KMS-11 (cell line): ENCODE measurements around the gene FOXF1.

Experiments used
- H2AFZ ChIP-seq: fragments of 200-600 bp; sonication (generic); 2 replicates; pipeline ENCODE4 v1.6.1; 2016; ENCODE audit warnings: antibody characterized with exemption, mixed run types, low read depth
- H3K27ac ChIP-seq: fragments of 200-600 bp; sonication (generic); 2 replicates; pipeline ENCODE4 v1.6.1; 2016; ENCODE audit warnings: mild to moderate bottlenecking, mixed run types
- H3K27me3 ChIP-seq: fragments of 200-600 bp; sonication (generic); 2 replicates; pipeline ENCODE4 v1.6.1; 2017; ENCODE audit warnings: mild to moderate bottlenecking, low read depth, mixed run types, moderate library complexity; ENCODE audit not compliant: insufficient read depth
- H3K36me3 ChIP-seq: fragments of 200-600 bp; sonication (generic); 2 replicates; pipeline ENCODE4 v1.6.1; 2017; ENCODE audit warnings: mild to moderate bottlenecking, mixed run types; ENCODE audit not compliant: insufficient read depth
- H3K4me1 ChIP-seq: fragments of 200-600 bp; sonication (generic); 2 replicates; pipeline ENCODE4 v1.6.1; 2016; ENCODE audit warnings: mild to moderate bottlenecking, low read depth, mixed run types; ENCODE audit not compliant: poor library complexity, severe bottlenecking
- H3K4me2 ChIP-seq: fragments of 200-600 bp; sonication (generic); 2 replicates; pipeline ENCODE4 v1.7.0; 2016; ENCODE audit warnings: mild to moderate bottlenecking, mixed run types
- H3K4me3 ChIP-seq: fragments of 200-600 bp; sonication (generic); IDR thresholded peaks from 2 replicates; pipeline ENCODE4 v1.6.1; 2017; ENCODE audit warnings: low read depth, low read length, mixed read lengths; ENCODE audit not compliant: insufficient read depth
- H3K79me2 ChIP-seq: fragments of 200-600 bp; sonication (generic); 2 replicates; pipeline ENCODE4 v1.6.1; 2016; ENCODE audit warnings: low read depth, mixed run types; ENCODE audit not compliant: insufficient read depth
- H3K9ac ChIP-seq: fragments of 200-600 bp; sonication (generic); 2 replicates; pipeline ENCODE4 v1.6.1; 2016; ENCODE audit warnings: mild to moderate bottlenecking, mixed run types
- H4K20me1 ChIP-seq: fragments of 200-600 bp; sonication (generic); 2 replicates; pipeline ENCODE4 v1.6.1; 2016; ENCODE audit warnings: mild to moderate bottlenecking, mixed run types; ENCODE audit not compliant: insufficient read depth
- CTCF ChIP-seq: fragments of 200-600 bp; sonication (generic); conservative IDR thresholded peaks from 2 replicates; pipeline ENCODE4 v1.6.1; 2017; ENCODE audit warnings: low read depth, mild to moderate bottlenecking, antibody characterized with exemption, low read length, moderate library complexity, mixed read lengths

The FOXF1 gene

DNA sequence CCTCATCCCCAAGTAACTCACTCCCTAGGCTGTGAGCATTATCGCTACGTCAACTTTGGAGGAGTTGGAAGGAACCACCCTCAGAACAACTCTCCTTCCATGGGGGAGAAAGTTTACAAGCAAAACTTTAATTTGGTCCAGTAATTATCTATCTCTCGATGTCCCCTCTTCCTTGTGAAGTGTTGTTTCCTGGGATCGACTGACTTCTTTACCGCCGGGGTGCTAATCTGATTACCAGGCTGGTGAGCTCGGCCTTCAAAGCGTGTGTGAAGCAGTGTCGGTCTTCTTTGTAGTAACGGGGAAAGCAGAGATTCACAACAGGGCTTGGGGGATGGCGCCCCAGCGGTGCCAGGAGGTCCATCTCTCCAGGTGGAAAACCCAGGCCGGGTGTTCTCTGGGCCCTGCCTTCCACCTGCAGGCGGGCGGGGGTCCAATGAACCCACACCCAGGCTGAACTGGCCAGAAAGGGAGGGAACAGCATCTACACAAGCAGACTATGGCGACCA lies 14.5 kb upstream of the FOXF1 start:
- Histone ChIP-seq H3K4me2 (no peak overlapping the region), H3K4me3 (no peak overlapping the region), H3K4me1 (no peaks in the 10 kb centered on the region), H3K79me2 (no peaks in the 10 kb centered on the region), H3K9ac (no peak overlapping the region), H3K27me3 (peaks cover 59% of the 10 kb centered on the region), H4K20me1 (no peaks in the 10 kb centered on the region), H3K27ac (no peak overlapping the region), H3K36me3 (no peaks in the 10 kb centered on the region), H2AFZ (no peak overlapping the region)
- TF ChIP-seq CTCF = no peak

DNA sequence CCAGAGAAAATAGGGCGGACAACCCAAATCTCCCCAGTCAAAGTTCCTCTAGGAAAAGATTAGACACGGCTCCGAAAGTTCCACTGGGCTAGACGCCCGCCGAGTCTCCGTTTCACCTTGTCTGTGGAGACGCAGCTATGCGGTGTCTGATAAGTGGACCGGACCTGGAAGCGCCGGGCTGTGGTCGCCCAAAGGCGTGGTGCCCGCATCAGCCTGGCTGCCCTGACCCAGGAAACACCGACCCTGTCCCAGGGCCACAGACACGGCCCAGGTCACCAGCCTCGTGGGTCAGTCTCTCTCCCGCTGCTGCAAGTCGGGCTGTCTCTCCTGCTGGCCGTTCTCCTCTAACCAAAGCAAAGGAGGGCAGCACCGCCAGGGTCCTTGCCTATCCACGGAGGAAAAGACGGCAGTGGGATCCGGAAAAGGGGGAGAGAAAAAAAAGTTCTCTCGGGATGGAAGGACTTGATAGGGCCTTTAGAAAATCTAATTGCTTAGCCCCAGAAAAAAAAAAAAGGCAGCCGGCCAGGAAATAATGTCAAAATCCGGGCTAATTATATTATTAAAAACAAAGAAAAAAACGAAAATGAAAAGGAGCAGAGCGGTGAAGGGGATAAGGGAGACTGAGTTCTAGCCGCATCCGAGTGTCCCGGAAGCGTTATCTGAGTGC lies 13.9 kb upstream of the FOXF1 start:
- Histone ChIP-seq H3K27me3 (peaks cover 56% of the 10 kb centered on the region), H4K20me1 (no peaks in the 10 kb centered on the region), H2AFZ (no peak overlapping the region), H3K4me1 (no peaks in the 10 kb centered on the region), H3K4me3 (no peak overlapping the region), H3K4me2 (no peak overlapping the region), H3K36me3 (no peaks in the 10 kb centered on the region), H3K27ac (no peak overlapping the region), H3K9ac (no peak overlapping the region), H3K79me2 (no peaks in the 10 kb centered on the region)
- TF ChIP-seq CTCF = no peak

DNA sequence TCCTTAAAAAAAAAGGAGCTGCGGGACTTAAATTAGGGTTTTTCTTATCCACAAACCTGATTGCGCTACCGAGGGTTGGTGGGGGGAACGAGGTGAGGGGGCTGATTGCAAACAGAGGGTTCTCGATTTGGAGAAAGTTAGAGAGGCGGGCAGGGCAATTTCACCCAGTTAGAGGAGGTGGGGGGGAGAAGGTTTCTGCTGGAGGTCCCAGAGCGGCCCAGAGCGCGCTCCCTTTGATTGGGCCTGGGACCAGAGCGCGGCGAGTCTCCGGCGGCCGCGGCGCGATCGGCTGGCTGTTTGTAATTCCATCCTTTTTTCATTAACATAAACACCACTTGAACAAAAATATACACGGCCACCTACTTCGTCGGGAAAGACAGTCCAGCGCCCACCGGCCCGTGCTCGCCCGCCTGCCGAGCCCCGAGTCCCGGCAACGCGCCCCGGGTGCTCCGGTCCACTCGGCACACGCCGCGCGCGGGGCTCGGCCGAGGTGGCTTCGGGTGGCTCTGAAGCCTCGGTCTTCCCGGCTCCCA lies 13.3 kb upstream of the FOXF1 start:
- no peak for TF ChIP-seq CTCF
- no peaks in the 10 kb centered on the region for H4K20me1 ChIP-seq
- H3K27me3 ChIP-seq = peaks cover 54% of the 10 kb centered on the region
- no peaks in the 10 kb centered on the region for H3K4me1 ChIP-seq
- no peaks in the 10 kb centered on the region for H3K36me3 ChIP-seq
- no peaks in the 10 kb centered on the region for H3K79me2 ChIP-seq
- no peak overlapping the region for H3K9ac ChIP-seq
- H3K27ac ChIP-seq = no peak overlapping the region
- no peak overlapping the region for H2AFZ ChIP-seq
- no peak overlapping the region for H3K4me3 ChIP-seq
- H3K4me2 ChIP-seq = no peak overlapping the region

DNA sequence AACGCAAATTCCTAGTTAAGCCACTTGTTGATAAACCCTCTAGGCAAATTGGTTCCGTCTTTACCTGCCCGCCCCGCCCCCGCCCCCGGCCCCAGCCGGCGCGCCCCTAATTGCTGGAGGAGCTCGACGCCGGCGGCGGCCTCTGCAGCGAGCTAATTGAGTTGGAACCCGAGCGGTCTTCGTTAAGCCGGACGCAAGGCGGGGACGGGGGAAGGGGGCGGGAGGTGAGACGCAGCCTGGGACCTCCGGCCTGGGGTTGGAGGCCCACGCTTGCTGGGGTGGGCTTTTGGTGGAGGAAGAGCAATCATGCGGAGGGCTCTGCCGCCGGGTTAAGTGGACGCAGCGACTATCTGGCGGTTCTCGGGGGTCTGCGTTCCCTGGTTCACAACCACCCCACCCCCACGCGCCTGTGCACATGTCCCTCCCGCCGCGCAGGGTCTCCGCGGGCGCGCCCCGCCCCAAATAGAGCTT lies 12.7 kb upstream of the FOXF1 start:
- TF ChIP-seq CTCF = no peak
- H3K27me3 ChIP-seq = peaks cover 59% of the 10 kb centered on the region
- H3K4me1 ChIP-seq = no peaks in the 10 kb centered on the region

More for the DNA sequence above, 12.7 kb upstream of the FOXF1 start:
- no peak overlapping the region for H3K27ac ChIP-seq
- H2AFZ ChIP-seq = no peak overlapping the region
- no peaks in the 10 kb centered on the region for H3K79me2 ChIP-seq
- no peaks in the 10 kb centered on the region for H3K36me3 ChIP-seq
- H3K4me3 ChIP-seq = no peak overlapping the region
- H4K20me1 ChIP-seq = no peaks in the 10 kb centered on the region
- H3K9ac ChIP-seq = no peak overlapping the region
- no peak overlapping the region for H3K4me2 ChIP-seq
